ENCODE measurements around the gene SLC6A19.

- no peak for TF ChIP-seq POLR2AphosphoS5 (IDR thresholded peaks at IDR 0.05)
- TF ChIP-seq CTCF (IDR thresholded peaks at IDR 0.05) = no peak
- TF ChIP-seq POLR2A (IDR thresholded peaks at IDR 0.05) = no peak
These were observed 34.4 kb downstream of the SLC6A19 start for GRCh38 chr5:1235838-1236237.

Measured in prostate gland (tissue), 2 donors.